IPS-18c (cell line): ENCODE data around the gene LRATD1.

Experiments used
- H3K4me3 ChIP-seq: 2 replicates; pipeline ENCODE4 v1.7.0; 2013; ENCODE audit warnings: low read depth, mild to moderate bottlenecking, low read length, moderate library complexity; ENCODE audit not compliant: insufficient read depth
- H3K9me3 ChIP-seq: one replicate; pipeline ENCODE4 v1.6.1; 2013; ENCODE audit warnings: mild to moderate bottlenecking, low read length, moderate library complexity; ENCODE audit not compliant: control insufficient read depth, insufficient read depth

Gene LRATD1

DNA sequence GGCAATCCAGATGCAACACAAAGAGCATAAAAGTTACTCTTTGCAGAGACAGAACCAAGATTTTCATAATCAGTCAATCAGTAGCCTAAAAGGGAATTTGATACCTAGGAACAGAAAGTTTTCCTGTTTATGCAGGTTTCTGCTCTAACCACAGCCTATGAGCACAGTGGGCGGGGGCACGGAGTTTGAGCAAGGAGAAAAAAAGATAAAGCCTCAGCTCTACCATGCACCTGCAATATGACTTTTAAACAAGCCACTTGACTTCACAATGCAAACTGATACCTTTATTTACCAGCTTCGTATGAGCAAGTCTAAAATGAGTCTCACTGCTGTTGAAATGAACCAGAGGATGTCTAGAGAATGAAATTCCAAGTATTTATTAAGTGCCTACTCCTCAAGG, 5.6 kb upstream of the LRATD1 start:
- Histone ChIP-seq H3K9me3 (peaks cover 2% of the 10 kb centered on the region), H3K4me3 (no peak overlapping the region)

DNA sequence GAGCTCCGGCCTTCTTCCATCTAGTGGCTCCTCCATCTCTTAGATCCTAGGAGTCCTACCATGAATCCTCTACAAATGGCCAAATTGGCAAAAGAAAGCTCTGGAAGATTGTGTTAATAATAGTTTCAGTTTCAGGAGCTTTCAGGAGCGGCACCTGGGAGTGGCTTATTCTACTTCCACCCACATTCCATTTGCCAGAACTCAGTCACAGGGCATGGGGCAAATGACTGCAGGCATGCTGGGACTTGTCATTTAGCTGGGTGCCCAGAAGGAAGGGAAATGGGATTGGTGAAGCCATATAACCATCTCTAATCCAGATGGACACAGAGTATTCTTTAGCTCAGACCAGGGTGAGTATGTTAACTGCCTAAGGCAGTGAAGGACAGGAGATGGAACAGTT, 3.6 kb upstream of the LRATD1 start:
- Histone ChIP-seq H3K9me3 (peaks cover 2% of the 10 kb centered on the region), H3K4me3 (no peak overlapping the region)

DNA sequence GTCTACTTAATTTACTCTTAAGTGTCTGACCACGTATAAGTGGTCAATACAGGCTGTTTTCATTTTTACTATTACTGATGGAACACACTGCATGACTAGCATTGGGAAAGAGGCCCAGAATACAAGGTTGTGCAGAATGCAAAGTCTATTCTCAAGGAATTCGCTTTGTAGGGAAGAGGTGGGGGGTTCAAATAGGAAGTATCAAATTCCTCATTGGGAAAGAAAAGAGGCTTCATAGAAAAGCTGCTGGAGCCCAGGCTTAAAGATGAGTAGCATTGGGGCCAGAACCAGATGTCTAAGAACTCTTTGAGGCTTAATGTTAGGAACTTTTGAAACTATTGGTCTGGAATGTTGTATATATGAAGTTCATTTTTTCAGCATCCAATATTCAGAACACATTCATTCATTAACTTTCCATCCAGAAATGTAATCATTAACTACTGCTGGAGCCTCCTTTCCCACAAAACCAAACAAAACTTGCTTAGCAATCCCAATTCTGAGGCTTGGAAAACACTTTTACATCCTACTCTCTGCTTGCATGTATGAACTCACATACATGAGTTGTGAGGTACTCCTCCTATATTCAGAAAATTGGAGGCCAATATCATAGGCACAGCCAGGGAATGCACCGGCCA, 994 bp upstream of the LRATD1 start:
- Histone ChIP-seq H3K4me3 (peak overlapping the region; percentile 72), H3K9me3 (peaks cover 2% of the 10 kb centered on the region)

DNA sequence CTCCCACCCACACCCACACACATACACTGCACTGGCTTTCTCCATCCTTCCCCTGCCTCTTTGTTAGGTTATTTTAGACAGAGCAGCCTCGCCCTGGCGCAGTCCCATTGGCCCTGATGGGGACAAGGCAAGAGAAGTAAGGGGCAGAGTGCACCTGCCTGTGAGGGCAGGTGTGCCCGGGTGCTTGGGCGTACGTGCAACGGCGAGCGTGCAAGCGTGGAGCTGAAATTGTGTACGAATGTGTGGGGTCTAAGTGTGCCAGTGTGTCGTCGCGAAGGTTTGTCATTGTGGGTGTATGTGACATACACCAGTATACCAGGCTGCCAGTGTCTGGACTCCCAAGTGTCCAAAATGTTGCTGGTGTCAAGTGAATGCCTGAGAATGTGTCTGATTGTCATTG, 544 bp downstream of the LRATD1 start:
- peaks cover 2% of the 10 kb centered on the region for H3K9me3 ChIP-seq
- peak overlapping the region; percentile 72 for H3K4me3 ChIP-seq

DNA sequence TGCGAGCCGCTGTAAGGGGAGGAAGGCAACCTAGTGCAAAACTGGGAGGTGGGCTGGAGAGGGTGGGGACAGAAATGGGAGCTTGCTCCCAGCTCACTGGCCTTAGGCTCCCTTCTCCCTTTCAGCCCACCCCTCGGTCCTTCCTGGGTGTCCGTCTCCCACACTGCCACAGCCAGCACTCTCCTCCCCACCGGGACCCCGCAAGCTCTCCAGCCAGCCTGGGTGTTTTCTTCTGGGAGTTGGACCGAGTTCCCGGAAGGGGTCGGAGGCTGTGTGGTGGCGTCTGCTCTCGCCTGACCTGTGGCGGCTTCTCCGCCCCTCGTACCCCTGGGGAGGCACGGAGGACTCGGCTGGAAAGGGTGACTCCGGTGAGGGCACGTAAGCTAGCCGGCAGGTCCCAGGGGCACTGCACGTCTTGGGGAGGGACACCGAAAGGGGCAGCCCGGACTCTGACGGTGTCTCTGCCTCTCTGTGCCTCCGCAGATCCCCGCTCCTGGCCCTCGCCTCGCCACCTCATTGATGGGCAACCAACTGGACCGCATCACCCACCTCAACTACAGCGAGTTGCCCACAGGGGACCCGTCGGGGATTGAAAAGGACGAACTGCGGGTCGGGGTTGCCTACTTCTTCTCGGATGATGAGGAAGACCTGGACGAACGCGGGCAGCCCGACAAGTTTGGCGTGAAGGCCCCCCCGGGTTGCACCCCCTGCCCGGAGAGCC, 1.1 kb downstream of the LRATD1 start:
- H3K4me3 ChIP-seq: peak overlapping the region; percentile 72
- peaks cover 2% of the 10 kb centered on the region for H3K9me3 ChIP-seq

DNA sequence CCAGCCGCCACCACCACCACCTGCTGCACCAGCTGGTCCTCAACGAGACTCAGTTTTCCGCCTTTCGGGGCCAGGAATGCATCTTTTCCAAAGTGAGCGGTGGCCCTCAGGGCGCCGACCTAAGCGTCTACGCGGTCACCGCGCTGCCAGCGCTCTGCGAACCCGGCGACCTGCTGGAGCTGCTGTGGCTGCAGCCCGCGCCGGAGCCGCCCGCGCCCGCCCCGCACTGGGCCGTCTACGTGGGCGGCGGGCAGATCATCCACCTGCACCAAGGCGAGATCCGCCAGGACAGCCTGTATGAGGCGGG, 1.6 kb downstream of the LRATD1 start:
- peaks cover 2% of the 10 kb centered on the region for H3K9me3 ChIP-seq
- peak overlapping the region; percentile 72 for H3K4me3 ChIP-seq

DNA sequence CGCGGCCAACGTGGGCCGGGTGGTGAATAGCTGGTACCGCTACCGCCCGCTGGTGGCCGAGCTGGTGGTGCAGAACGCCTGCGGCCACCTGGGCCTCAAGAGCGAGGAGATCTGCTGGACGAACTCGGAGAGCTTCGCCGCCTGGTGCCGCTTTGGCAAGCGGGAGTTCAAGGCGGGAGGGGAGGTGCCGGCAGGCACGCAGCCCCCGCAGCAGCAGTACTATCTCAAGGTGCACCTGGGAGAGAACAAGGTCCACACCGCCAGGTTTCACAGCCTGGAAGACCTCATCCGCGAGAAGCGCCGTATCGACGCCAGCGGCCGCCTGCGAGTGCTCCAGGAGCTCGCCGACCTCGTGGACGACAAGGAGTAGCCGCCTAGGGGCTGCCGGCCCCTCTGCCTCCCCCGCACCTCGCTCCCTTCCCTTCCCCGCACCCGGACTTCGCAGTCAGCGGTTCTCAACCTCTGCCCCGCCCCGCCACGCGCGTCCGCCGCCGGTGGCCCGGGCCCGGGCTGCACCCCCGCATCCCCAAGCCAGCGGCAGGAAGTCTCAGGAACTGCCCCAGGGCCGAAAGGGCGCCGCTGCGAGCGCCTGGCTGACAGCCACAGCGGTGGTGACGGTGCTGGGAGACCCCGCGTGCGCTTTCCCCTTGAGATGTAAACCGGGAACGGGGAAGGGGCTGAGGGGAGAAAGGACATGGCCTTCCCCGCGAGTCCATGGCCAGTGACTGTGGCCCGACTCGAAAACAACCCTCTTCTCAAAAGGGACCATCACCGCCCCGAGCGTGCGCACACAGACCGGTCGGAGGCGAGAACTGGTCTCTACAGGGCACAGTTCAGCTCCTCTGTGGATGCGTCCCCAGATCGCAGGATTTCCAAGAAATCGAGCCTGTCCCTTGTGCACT, 2.2 kb downstream of the LRATD1 start:
- peak overlapping the region; percentile 72 for H3K4me3 ChIP-seq

DNA sequence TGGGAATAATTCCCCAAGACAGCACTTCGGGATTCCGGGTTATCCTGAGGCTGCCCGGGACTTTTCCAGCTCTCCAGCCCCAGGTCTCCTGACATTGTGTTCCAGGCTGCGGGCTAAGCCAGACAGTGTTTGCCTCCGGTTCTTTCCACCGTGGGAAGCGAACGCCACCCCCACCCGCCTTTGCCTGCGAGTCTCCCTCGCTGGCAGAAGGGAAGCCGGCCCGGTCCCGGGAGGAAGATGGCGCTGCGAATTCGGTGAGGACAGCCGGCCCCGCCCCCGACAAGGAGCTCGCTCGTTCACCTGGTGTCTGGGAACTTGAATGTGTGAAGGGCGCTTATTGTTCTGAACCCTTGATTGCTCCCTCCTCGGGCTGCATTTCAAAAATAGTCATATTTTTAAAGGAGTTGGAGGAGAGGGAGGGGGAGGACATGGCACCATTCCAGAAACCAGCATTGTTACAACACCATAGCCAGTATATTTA, 2.9 kb downstream of the LRATD1 start:
- peak overlapping the region; percentile 72 for H3K4me3 ChIP-seq
- peaks cover 2% of the 10 kb centered on the region for H3K9me3 ChIP-seq

More for the DNA sequence above, 2.2 kb downstream of the LRATD1 start:
- peaks cover 2% of the 10 kb centered on the region for H3K9me3 ChIP-seq

DNA sequence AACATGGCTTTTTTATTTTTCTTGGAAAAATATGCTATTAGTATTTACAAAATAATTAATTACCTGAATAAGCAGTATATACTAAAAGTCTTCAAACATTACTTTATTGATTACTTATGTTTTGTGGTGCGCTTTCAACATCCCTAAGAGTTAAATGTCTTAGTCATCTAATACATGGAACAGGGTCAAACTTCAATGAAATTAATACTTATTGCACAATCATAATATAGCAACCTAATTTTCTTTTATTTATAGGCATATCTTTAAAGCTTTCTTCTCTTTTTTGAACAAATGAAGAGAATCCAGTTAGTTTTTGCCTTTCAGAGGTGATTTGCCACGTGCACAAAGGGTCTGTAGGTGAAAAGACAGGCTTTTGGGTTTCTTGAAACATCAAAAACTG, 6.0 kb downstream of the LRATD1 start:
- Histone ChIP-seq H3K9me3 (peaks cover 2% of the 10 kb centered on the region), H3K4me3 (no peak overlapping the region)

DNA sequence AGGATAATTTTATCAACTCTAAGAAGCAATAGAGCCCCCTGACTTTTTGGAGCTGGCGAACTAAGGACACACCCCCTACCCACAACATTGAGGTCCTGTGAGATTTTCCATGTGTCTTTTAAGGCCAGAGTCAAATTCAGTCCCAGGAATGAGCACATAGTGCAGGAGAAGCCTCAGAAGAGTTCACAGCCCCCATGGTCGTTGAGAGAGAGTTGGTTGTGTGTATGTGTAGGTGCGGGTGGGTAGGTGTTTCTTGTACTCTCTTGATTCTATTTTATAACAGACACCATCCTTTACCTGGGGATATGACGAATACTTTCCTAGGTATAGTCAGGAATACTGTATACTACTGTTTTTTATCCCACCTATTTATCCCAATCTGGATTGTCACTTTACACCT, 8.6 kb downstream of the LRATD1 start:
- Histone ChIP-seq H3K4me3 (no peak overlapping the region), H3K9me3 (peaks cover 2% of the 10 kb centered on the region)

DNA sequence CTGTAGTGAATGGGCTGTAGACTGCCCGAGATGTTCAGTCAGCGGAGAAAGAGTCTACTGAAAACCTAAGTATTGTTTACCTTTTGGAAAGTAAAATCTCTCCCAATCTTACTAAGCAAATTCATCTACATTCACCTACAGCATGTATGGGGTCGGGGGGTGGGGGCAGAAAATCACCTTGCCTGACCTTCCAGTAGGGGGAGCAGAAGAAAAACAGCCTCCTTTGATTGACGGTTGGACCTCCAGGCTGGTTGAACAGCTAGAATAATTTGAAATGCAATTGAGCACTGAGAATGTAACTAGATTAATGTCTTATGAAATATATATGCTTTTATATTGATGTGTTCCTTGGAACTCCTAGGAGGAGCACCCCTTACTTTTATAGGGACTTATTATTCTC, 10.0 kb downstream of the LRATD1 start:
- Histone ChIP-seq H3K9me3 (peaks cover 2% of the 10 kb centered on the region), H3K4me3 (no peak overlapping the region)

DNA sequence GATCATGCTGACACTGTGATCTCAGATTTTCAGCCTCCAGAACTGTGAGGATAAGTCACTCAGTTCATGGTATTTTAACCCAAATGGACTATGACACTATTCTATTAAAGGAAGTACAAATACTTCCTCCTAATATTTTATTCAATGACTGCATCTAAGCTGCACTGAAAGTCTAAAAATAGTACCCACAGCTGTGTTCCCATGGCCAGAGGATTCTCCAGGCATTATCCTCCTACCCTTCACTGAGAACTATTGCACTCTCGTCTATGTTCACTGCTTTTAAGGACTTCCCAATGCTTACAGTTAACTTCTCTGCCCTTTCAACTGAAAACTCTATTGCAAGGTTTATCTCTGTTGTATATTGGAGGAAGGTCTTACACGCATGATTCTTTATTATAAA, 15.2 kb downstream of the LRATD1 start:
- H3K9me3 ChIP-seq: peaks cover 2% of the 10 kb centered on the region
- H3K4me3 ChIP-seq: no peak overlapping the region

DNA sequence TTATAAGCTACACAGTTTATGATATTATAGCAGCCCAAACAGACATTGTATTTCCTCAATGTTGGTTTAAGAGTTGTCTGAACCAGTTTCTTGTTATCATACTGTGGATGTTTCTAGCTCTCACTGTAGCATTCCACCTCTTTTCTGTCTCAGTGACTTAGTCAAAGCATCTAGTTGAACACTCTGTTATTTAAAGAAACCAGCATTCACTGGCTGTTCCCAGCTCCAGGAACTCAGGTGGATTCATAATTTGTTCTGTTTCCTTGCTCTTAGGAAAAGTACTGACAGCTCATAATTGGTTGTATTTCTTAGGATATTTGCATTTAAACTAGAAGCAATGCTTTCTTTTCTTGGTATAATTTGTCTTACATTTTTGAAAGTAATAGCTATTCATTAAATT, 17.5 kb downstream of the LRATD1 start:
- H3K4me3 ChIP-seq: no peak overlapping the region
- no peaks in the 10 kb centered on the region for H3K9me3 ChIP-seq

DNA sequence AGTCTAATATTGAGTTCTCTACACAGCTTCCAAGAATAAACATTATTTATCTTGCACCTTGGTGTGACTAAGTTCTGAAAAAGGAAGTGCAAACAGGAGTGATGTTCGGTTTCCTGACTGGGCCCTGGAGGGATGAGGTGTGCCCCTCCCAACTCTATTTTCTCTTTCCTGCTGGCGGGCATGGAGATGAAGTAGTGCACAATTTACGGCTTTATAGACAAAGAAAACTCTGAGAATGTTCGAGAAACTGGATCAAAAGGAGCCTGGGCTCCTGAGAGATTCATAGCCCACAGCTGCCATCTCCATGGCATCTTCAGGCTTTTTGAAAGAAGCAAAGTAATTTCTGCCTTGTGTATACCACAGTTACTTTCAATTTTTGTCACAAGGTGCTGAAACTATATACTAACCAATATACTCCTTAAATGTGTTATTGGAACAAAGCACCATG, 22.3 kb downstream of the LRATD1 start:
- no peaks in the 10 kb centered on the region for H3K9me3 ChIP-seq
- no peak overlapping the region for H3K4me3 ChIP-seq

DNA sequence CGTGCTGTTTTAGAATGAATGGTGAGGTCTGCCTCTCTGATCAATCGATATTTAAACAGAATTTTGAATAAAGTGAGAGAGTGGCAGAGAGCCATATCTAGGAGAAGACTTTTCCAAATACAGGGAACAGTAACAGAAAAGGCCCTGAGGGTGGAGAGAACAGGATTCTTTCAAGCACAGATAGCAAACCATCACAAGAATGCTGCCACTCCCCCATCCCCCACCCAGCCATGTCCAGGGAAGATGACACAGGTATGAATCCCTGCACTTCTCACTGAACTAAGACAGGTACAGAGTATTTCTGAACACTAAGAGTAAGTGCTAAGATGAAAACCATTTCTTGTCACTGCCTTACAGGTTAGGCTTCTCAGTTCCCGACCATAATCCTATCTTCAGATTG, 23.6 kb downstream of the LRATD1 start:
- H3K9me3 ChIP-seq: no peaks in the 10 kb centered on the region
- H3K4me3 ChIP-seq: no peak overlapping the region

DNA sequence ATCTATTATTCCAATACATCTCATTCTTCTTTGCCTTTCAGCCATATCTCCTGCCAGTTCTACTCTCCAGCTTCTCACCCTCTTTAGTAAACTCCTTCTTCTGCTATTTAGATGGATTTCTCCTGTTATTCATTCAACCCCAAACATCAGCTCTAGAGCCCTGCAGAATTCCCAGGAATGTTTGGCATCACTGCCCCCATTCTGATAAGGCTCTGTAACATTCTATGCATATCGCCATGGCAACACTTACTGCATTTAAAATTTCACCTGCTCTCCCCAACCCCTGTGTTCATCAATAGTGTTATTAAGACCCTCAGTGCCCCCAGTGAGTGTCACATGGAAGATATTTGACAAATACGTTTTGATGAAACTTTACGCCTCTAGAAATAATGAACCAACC, 28.6 kb downstream of the LRATD1 start:
- no peaks in the 10 kb centered on the region for H3K9me3 ChIP-seq
- H3K4me3 ChIP-seq: no peak overlapping the region

DNA sequence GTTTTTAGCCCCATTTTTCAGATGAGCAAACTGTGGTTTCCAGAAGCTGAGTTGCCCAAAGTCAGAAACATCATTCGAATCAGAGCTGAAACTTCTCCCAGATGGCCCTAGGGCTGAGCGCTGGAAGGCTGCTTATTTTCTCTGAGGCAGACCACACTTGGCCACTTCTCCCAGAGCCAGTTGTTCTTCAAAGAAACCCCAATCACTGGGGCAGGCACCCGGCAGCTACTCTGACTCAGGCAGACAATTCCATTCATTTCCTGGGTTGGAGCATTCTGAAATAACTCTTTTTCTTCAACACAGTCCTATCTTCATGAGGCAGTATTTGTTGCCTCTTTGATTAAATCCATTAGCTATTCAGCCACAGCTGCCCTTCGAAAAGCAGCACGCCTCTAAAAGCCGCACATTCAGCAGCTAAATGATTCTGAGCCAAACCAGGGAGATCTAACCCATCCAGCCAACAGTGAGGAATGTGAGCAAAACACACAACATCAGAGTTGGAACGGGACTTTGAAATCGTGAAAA, 40.9 kb downstream of the LRATD1 start:
- H3K4me3 ChIP-seq: no peak overlapping the region
- no peaks in the 10 kb centered on the region for H3K9me3 ChIP-seq

DNA sequence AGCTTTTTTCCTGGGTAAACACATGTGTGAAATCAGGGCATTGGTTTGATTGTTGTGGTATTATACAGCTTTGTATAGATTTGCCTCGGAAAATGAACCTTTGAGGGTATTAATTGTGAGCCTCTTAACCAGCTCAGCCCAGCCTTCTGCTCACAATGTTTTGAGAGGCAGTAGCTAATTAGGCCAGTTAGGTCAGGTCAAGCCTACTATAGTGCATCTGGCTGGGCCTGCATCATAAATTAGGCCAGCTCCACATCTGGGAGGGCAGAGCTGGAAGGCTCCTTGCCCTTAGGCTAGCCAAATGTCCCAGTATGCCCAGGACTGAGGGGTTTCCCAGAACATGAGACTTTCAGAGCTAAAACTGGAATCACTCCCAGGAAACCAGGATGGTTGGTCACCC, 43.0 kb downstream of the LRATD1 start:
- H3K4me3 ChIP-seq: no peak overlapping the region
- H3K9me3 ChIP-seq: no peaks in the 10 kb centered on the region
